ENCODE measurements around the gene POC1A. TPM values are rescaled to one million over a fixed set of nuclear protein-coding genes. Genes with fewer than 3 reads are reported as not detected.

Gene POC1A
- total RNA-seq, 1 donor from 2014 or later: 3.7 TPM

Other genes starting within 250 kb of the POC1A start
- 18.7 and 22.2 TPM in 2 replicates for gene RRP9, start 212.5 kb downstream of the POC1A start, total RNA-seq
- gene PARP3, start 212.1 kb downstream of the POC1A start, total RNA-seq: 9.9 and 17.9 TPM in 2 replicates
- gene GPR62, start 199.0 kb downstream of the POC1A start, total RNA-seq: not detected in 2 replicates
- 26.2 and 31.3 TPM in 2 replicates for gene PCBP4, start 187.0 kb downstream of the POC1A start, total RNA-seq
- gene ABHD14B, start 180.4 kb downstream of the POC1A start, total RNA-seq: 16.8 and 18.7 TPM in 2 replicates
- gene ABHD14A, start 179.4 kb downstream of the POC1A start, total RNA-seq: 5.4 and 6.9 TPM in 2 replicates
- 20.6 and 22.6 TPM in 2 replicates for gene ACY1, start 170.9 kb downstream of the POC1A start, total RNA-seq
- 784 and 1,399 TPM in 2 replicates for gene RPL29, start 158.5 kb downstream of the POC1A start, total RNA-seq
- gene DUSP7, start 97.9 kb downstream of the POC1A start, total RNA-seq: 8.0 and 10.8 TPM in 2 replicates
- 41.0 and 51.7 TPM in 2 replicates for gene ALAS1, start 43.7 kb upstream of the POC1A start, total RNA-seq
- under 0.01 TPM in 1 of 2 replicates, not detected in the other for gene TLR9, start 71.2 kb upstream of the POC1A start, total RNA-seq
- gene TWF2, start 84.7 kb upstream of the POC1A start, total RNA-seq: 144 and 147 TPM in 2 replicates
- gene PPM1M, start 91.3 kb upstream of the POC1A start, total RNA-seq: 20.6 and 25.0 TPM in 2 replicates
- gene WDR82, start 124.2 kb upstream of the POC1A start, total RNA-seq: 81.3 and 111 TPM in 2 replicates
- 22.3 and 22.9 TPM in 2 replicates for gene GLYCTK, start 133.4 kb upstream of the POC1A start, total RNA-seq
- gene DNAH1, start 161.9 kb upstream of the POC1A start, total RNA-seq: 3.3 and 5.6 TPM in 2 replicates

All from dermis blood vessel endothelial cell (primary cell).